Measurements from ENCODE around the gene ADGRG6.

The ADGRG6 gene

DNA sequence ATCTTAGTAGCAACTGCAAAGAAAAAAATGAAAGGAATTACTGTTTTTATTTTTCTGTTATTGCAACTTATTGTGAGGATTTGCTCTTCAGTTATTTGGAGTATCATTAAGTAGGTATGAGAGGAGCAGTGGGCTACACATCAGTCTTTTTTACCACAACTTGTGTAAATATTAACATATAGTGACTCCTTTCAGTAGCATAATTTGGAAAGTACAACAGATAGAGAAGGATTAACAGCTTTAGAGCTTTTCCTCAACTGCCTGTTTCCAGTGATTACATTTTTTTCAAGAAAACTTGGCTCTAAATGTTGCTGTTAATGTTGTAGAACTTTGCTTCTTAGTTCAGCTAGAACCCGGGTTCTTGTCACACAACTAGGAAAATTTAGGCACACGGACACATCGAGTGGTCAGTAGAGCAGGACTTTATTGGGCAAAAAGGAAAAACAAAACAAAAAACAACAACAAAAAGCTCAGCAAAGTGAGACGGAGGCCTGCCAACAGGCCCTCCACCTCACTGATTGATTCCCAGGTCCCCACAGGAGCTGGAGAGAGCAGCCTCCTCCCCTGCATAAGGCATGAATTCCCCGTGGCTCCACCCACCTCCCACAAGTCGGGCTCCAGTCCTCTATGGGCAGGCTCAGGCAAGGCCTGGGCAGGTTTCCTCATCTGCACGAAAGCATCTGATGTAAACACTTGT lies 75.1 kb downstream of the ADGRG6 start (continued):
- TF ChIP-seq ZNF777 (tag by site-specific recombination; IDR thresholded peaks at IDR 0.05; ENCODE audit: borderline replicate concordance) (no peak), ZNF830 (tag by site-specific recombination; IDR thresholded peaks at IDR 0.05; ENCODE audit: low read depth) (no peak), TRIM28 (IDR thresholded peaks at IDR 0.05; ENCODE audit: borderline replicate concordance, low read length) (0 out of 2 replicates have a peak, but pooled peaks have one; percentile 50), SP2 (tag by site-specific recombination; IDR thresholded peaks at IDR 0.05) (peak; percentile 26; the same call in 1 of the 2 replicates), ZNF114 (tag by site-specific recombination; IDR thresholded peaks at IDR 0.05) (no peak), ZBTB48 (tag by site-specific recombination; IDR thresholded peaks at IDR 0.05) (no peak), RBAK (tag by site-specific recombination; IDR thresholded peaks at IDR 0.05) (no peak), ZNF530 (tag by site-specific recombination; IDR thresholded peaks at IDR 0.05; ENCODE audit: low read depth) (no peak), ZNF404 (tag by site-specific recombination; IDR thresholded peaks at IDR 0.05) (no peak), KLF10 (tag by site-specific recombination; IDR thresholded peaks at IDR 0.05) (no peak), FEZF1 (tag by site-specific recombination; IDR thresholded peaks at IDR 0.05) (no peak), ZNF514 (tag by site-specific recombination; IDR thresholded peaks at IDR 0.05) (no peak), ZNF792 (tag by site-specific recombination; IDR thresholded peaks at IDR 0.05) (no peak), ZNF558 (tag by site-specific recombination; IDR thresholded peaks at IDR 0.05) (no peak), ZNF266 (tag by site-specific recombination; IDR thresholded peaks at IDR 0.05; ENCODE audit: low read depth) (no peak), ZNF394 (tag by site-specific recombination; IDR thresholded peaks at IDR 0.05; ENCODE audit: borderline replicate concordance) (no peak), ZNF768 (tag by site-specific recombination; IDR thresholded peaks at IDR 0.05) (no peak), YY2 (tag by site-specific recombination; IDR thresholded peaks at IDR 0.05) (no peak), ZNF521 (tag by site-specific recombination; IDR thresholded peaks at IDR 0.05) (no peak), ZFP69B (tag by site-specific recombination; IDR thresholded peaks at IDR 0.05) (no peak), ZNF335 (tag by site-specific recombination; conservative IDR thresholded peaks at IDR 0.05) (peak; percentile 91), ZNF223 (tag by site-specific recombination; IDR thresholded peaks at IDR 0.05) (no peak), PRDM1 (tag by site-specific recombination; IDR thresholded peaks at IDR 0.05) (no peak), ZNF133 (tag by site-specific recombination; IDR thresholded peaks at IDR 0.05) (no peak), ZBTB20 (tag by site-specific recombination; IDR thresholded peaks at IDR 0.05) (peak; percentile 67; the same call in 1 of the 2 replicates), ZNF214 (tag by site-specific recombination; IDR thresholded peaks at IDR 0.05; ENCODE audit: borderline replicate concordance) (no peak), EGR2 (tag by site-specific recombination; IDR thresholded peaks at IDR 0.05; ENCODE audit: low read depth) (peak; percentile 35; the same call in 1 of the 2 replicates), ZNF174 (tag by site-specific recombination; IDR thresholded peaks at IDR 0.05) (no peak), ZNF16 (tag by site-specific recombination; IDR thresholded peaks at IDR 0.05; ENCODE audit: low read depth) (no peak), ZNF776 (tag by site-specific recombination; IDR thresholded peaks at IDR 0.05; ENCODE audit: borderline replicate concordance) (no peak)
- TF ChIP-seq, protein P1, sequence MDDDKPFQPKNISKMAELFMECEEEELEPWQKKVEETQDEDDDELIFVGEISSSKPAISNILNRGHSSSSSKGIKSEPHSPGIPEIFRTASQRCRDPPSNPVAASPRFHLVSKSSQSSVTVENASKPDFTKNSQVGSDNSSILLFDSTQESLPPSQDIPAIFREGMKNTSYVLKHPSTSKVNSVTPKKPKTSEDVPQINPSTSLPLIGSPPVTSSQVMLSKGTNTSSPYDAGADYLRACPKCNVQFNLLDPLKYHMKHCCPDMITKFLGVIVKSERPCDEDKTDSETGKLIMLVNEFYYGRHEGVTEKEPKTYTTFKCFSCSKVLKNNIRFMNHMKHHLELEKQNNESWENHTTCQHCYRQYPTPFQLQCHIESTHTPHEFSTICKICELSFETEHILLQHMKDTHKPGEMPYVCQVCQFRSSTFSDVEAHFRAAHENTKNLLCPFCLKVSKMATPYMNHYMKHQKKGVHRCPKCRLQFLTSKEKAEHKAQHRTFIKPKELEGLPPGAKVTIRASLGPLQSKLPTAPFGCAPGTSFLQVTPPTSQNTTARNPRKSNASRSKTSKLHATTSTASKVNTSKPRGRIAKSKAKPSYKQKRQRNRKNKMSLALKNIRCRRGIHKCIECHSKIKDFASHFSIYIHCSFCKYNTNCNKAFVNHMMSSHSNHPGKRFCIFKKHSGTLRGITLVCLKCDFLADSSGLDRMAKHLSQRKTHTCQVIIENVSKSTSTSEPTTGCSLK (tag by site-specific recombination; IDR thresholded peaks at IDR 0.05), result no peak
- TF ChIP-seq, protein P2, sequence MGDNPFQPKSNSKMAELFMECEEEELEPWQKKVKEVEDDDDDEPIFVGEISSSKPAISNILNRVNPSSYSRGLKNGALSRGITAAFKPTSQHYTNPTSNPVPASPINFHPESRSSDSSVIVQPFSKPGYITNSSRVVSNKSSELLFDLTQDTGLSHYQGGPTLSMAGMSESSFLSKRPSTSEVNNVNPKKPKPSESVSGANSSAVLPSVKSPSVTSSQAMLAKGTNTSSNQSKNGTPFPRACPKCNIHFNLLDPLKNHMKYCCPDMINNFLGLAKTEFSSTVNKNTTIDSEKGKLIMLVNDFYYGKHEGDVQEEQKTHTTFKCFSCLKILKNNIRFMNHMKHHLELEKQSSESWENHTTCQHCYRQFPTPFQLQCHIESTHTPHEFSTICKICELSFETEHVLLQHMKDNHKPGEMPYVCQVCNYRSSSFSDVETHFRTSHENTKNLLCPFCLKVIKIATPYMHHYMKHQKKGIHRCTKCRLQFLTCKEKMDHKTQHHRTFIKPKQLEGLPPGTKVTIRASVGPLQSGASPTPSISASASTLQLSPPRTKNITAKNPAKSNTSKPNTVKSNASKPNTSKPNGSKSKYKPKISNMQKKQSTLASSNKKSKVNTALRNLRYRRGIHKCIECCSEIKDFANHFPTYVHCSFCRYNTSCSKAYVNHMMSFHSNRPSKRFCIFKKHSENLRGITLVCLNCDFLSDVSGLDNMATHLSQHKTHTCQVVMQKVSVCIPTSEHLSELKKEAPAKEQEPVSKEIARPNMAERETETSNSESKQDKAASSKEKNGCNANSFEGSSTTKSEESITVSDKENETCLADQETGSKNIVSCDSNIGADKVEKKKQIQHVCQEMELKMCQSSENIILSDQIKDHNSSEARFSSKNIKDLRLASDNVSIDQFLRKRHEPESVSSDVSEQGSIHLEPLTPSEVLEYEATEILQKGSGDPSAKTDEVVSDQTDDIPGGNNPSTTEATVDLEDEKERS (tag by site-specific recombination; IDR thresholded peaks at IDR 0.05), result no peak
- TF ChIP-seq, protein P3, sequence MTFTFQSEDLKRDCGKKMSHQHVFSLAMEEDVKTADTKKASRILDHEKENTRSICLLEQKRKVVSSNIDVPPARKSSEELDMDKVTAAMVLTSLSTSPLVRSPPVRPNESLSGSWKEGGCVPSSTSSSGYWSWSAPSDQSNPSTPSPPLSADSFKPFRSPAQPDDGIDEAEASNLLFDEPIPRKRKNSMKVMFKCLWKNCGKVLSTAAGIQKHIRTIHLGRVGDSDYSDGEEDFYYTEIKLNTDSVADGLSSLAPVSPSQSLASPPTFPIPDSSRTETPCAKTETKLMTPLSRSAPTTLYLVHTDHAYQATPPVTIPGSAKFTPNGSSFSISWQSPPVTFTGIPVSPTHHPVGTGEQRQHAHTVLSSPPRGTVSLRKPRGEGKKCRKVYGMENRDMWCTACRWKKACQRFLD (tag by site-specific recombination; IDR thresholded peaks at IDR 0.05), result no peak
